Measurements from ENCODE around the gene BMP4.

BMP4 gene

GRCh38 chr14:53943751-53944083 lies 12.9 kb downstream of the BMP4 start:
- DNase-seq: no peak

GRCh38 chr14:53942970-53943750 lies 13.5 kb downstream of the BMP4 start:
- no peak for DNase-seq

GRCh38 chr14:53938136-53938837 lies 18.3 kb downstream of the BMP4 start:
- no peak for DNase-seq

GRCh38 chr14:53934778-53935414 lies 21.7 kb downstream of the BMP4 start:
- no peak for DNase-seq

- DNase-seq: no peak
Observed at GRCh38 chr14:53932966-53933365, 23.7 kb downstream of the BMP4 start.

- DNase-seq: no peak
Observed at GRCh38 chr14:53929871-53930715, 26.5 kb downstream of the BMP4 start.

GRCh38 chr14:53927171-53927570 lies 29.5 kb downstream of the BMP4 start:
- no peak for DNase-seq

- no peak for DNase-seq
Observed at GRCh38 chr14:53925201-53925766, 31.3 kb downstream of the BMP4 start.

- no peak for DNase-seq
Observed at GRCh38 chr14:53924753-53925152, 31.9 kb downstream of the BMP4 start.

- DNase-seq: no peak
Observed at GRCh38 chr14:53921027-53921426, 35.6 kb downstream of the BMP4 start.

GRCh38 chr14:53916239-53916638 lies 40.4 kb downstream of the BMP4 start:
- no peak for DNase-seq

GRCh38 chr14:53915364-53916014 lies 41.1 kb downstream of the BMP4 start:
- no peak for DNase-seq

- DNase-seq: no peak
Observed at GRCh38 chr14:53912021-53912420, 44.6 kb downstream of the BMP4 start.

GRCh38 chr14:53908416-53908815 lies 48.2 kb downstream of the BMP4 start:
- DNase-seq: no peak

GRCh38 chr14:53902307-53902706 lies 54.3 kb downstream of the BMP4 start:
- DNase-seq: no peak

GRCh38 chr14:53900499-53900898 lies 56.1 kb downstream of the BMP4 start:
- DNase-seq: no peak
